A549 (cell line): ENCODE data around the gene EGLN2. TPM values are rescaled to one million over a fixed set of nuclear protein-coding genes. Genes with fewer than 3 reads are reported as not detected.

Experiments used
- ATAC-seq, 2 experiments: fragments of 200-7000 bp in 1 of 2; fragments of >200 bp in 1 of 2; cut with Nextera tagmentation in 1 of 2; cut with Tn5 transposase in 1 of 2; 3 replicates each; pipeline versions ENCODE4 v1.8.0 to v1.9.1; 2018 to 2020; ENCODE audit warnings: mild to moderate bottlenecking in 1 of 2, moderate library complexity in 1 of 2
- CTCF ChIA-PET: fragments of 300-600 bp; sonication (Branson Sonifier 250); formaldehyde crosslinking; extraction: SDS; loops from one replicate; lab custom pipeline; 2021; ENCODE audit warnings: antibody characterized with exemption, inconsistent platforms; lab: Yijun Ruan, JAX
- POLR2A ChIA-PET: fragments of 350-600 bp; formaldehyde crosslinking; extraction: SDS; loops from one replicate; lab custom pipeline; 2021; ENCODE audit warnings: antibody characterized with exemption, inconsistent platforms; lab: Yijun Ruan, JAX
- DNase-seq, 2 experiments: peaks; one replicate each; pipeline versions ENCODE4 v3.0.0 to v3.0.0-alpha.2; 2011 to 2016; ENCODE audit warnings: low read depth in 1 of 2, low spot score in 1 of 2
- FAIRE-seq: peaks from 2 replicates; lab custom pipeline; 2011; peaks lifted over from hg19 to GRCh38; lab: Jason Lieb, UNC
- H3K27ac ChIP-seq, 2 experiments: fragments of >200 bp; sonication (Bioruptor Twin); formaldehyde crosslinking; 3 replicates each; pipeline ENCODE4 v1.5.1; 2016 to 2017
- H3K4me1 ChIP-seq: fragments of >200 bp; sonication (Bioruptor Twin); formaldehyde crosslinking; 3 replicates; pipeline ENCODE4 v1.6.1; 2016
- H3K4me2 ChIP-seq: fragments of >200 bp; sonication (Bioruptor Twin); formaldehyde crosslinking; 3 replicates; pipeline ENCODE4 v1.6.1; 2016
- H3K4me3 ChIP-seq: fragments of >200 bp; sonication (Bioruptor Twin); formaldehyde crosslinking; 3 replicates; pipeline ENCODE4 v1.5.1; 2016
- H3K9me3 ChIP-seq: fragments of >200 bp; sonication (Bioruptor Twin); formaldehyde crosslinking; 3 replicates; pipeline ENCODE4 v1.6.1; 2016
- ATOH8 ChIP-seq: fragments of 250-450 bp; sonication (Bioruptor Pico); IDR thresholded peaks from 2 replicates; pipeline ENCODE4 v1.5.0; 2020; ENCODE audit warnings: low read depth, mild to moderate bottlenecking, moderate library complexity
- BCL3 ChIP-seq: fragments of >200 bp; sonication (Bioruptor Twin); formaldehyde crosslinking; IDR thresholded peaks from 3 replicates; pipeline ENCODE4 v1.6.1; 2016
- BHLHE40 ChIP-seq: IDR thresholded peaks from 2 replicates; pipeline ENCODE4 v1.6.1; 2012; ENCODE audit warnings: low read depth, low read length, inconsistent platforms
- CBX2 ChIP-seq: fragments of 200-600 bp; sonication (generic); IDR thresholded peaks from 2 replicates; pipeline ENCODE4 v1.6.1; 2016; ENCODE audit warnings: low read depth, mild to moderate bottlenecking, borderline replicate concordance
- CBX8 ChIP-seq: fragments of 200-600 bp; sonication (generic); IDR thresholded peaks from 2 replicates; pipeline ENCODE4 v1.6.1; 2016
- CHD2 ChIP-seq: fragments of 150-350 bp; IDR thresholded peaks from 2 replicates; pipeline ENCODE4 v1.6.1; 2014; ENCODE audit warnings: low read length; ENCODE audit not compliant: partially characterized antibody
- E2F6 ChIP-seq: IDR thresholded peaks from 2 replicates; pipeline ENCODE4 v1.6.1; 2012; ENCODE audit warnings: low read depth, borderline replicate concordance
- EHMT2 ChIP-seq: fragments of 200-600 bp; sonication (generic); IDR thresholded peaks from 2 replicates; pipeline ENCODE4 v1.6.1; 2016; ENCODE audit warnings: antibody characterized with exemption, low read depth, mild to moderate bottlenecking, moderate library complexity
- ELK1 ChIP-seq: fragments of 150-350 bp; IDR thresholded peaks from 2 replicates; pipeline ENCODE4 v1.6.1; 2014; ENCODE audit warnings: low read depth, mild to moderate bottlenecking, low read length
- EP300 ChIP-seq, 2 experiments: fragments of >200 bp; sonication (Bioruptor Twin); formaldehyde crosslinking; IDR thresholded peaks; 2 replicates in 1 of 2; 3 replicates in 1 of 2; pipeline ENCODE4 v1.6.1; 2016 to 2017
- GATA3 ChIP-seq: IDR thresholded peaks from 2 replicates; pipeline ENCODE4 v1.6.1; 2012; ENCODE audit warnings: borderline replicate concordance
- HDAC2 ChIP-seq: fragments of 200-600 bp; sonication (generic); IDR thresholded peaks from 2 replicates; pipeline ENCODE4 v1.6.1; 2016
- HES2 ChIP-seq: fragments of >200 bp; sonication (Bioruptor Twin); formaldehyde crosslinking; IDR thresholded peaks from 2 replicates; pipeline ENCODE4 v1.6.1; 2016
- HEYL ChIP-seq: fragments of 250-450 bp; sonication (Bioruptor Pico); IDR thresholded peaks from 2 replicates; pipeline ENCODE4 v1.8.0; 2021; ENCODE audit warnings: mild to moderate bottlenecking, moderate library complexity
- HMGXB4 ChIP-seq: fragments of 250-450 bp; sonication (Bioruptor Pico); IDR thresholded peaks from 2 replicates; pipeline ENCODE4 v1.5.0; 2021; ENCODE audit warnings: mild to moderate bottlenecking, moderate library complexity, borderline replicate concordance
- HOXB5 ChIP-seq: fragments of 250-450 bp; sonication (Bioruptor Pico); IDR thresholded peaks from 2 replicates; pipeline ENCODE4 v1.5.0; 2020; ENCODE audit warnings: mild to moderate bottlenecking, moderate library complexity
- JUNB ChIP-seq: fragments of >200 bp; sonication (Bioruptor Twin); formaldehyde crosslinking; IDR thresholded peaks from 2 replicates; pipeline ENCODE4 v1.6.1; 2016
- KDM1A ChIP-seq: fragments of 200-600 bp; sonication (generic); IDR thresholded peaks from 2 replicates; pipeline ENCODE4 v1.6.1; 2016; ENCODE audit warnings: low read depth, mild to moderate bottlenecking
- NFE2L2 ChIP-seq: fragments of 150-350 bp; conservative IDR thresholded peaks from 2 replicates; pipeline ENCODE4 v1.6.1; 2014; ENCODE audit warnings: low read length
- NPAS2 ChIP-seq: fragments of 250-450 bp; sonication (Bioruptor Pico); IDR thresholded peaks from 2 replicates; pipeline ENCODE4 v1.8.0; 2022; ENCODE audit warnings: mild to moderate bottlenecking, moderate library complexity, borderline replicate concordance
- NR3C1 ChIP-seq: fragments of >200 bp; sonication (Bioruptor Twin); formaldehyde crosslinking; IDR thresholded peaks from 3 replicates; pipeline ENCODE4 v1.6.1; 2017
- PBX3 ChIP-seq: IDR thresholded peaks from 2 replicates; pipeline ENCODE4 v1.6.1; 2012
- POLR2A ChIP-seq: IDR thresholded peaks from 2 replicates; pipeline ENCODE4 v1.6.1; 2012; ENCODE audit warnings: mild to moderate bottlenecking, low read length
- POLR2AphosphoS2 ChIP-seq: conservative IDR thresholded peaks from 2 replicates; pipeline ENCODE4 v1.6.1; 2012; ENCODE audit warnings: low read length, improper control_type of control experiment, inconsistent platforms
- RARB ChIP-seq: fragments of 250-450 bp; sonication (Bioruptor Pico); IDR thresholded peaks from 2 replicates; pipeline ENCODE4 v1.8.0; 2021; ENCODE audit warnings: mild to moderate bottlenecking, moderate library complexity
- RFX5 ChIP-seq: fragments of 450-650 bp; IDR thresholded peaks from 2 replicates; pipeline ENCODE4 v1.7.1; 2014; ENCODE audit warnings: antibody characterized with exemption, mild to moderate bottlenecking, moderate library complexity
- RNF2 ChIP-seq: fragments of 200-600 bp; sonication (generic); IDR thresholded peaks from 2 replicates; pipeline ENCODE4 v1.6.1; 2016; ENCODE audit warnings: low read depth, mild to moderate bottlenecking, antibody characterized with exemption, moderate library complexity, borderline replicate concordance
- SREBF2 ChIP-seq: fragments of 450-650 bp; IDR thresholded peaks from 2 replicates; pipeline ENCODE4 v1.6.1; 2014; ENCODE audit warnings: mild to moderate bottlenecking, moderate library complexity
- TFCP2L1 ChIP-seq: fragments of 250-450 bp; sonication (Bioruptor Pico); IDR thresholded peaks from 2 replicates; pipeline ENCODE4 v1.5.0; 2021; ENCODE audit warnings: mild to moderate bottlenecking
- TP53 ChIP-seq: fragments of 250-450 bp; sonication (Bioruptor Pico); IDR thresholded peaks from 2 replicates; pipeline ENCODE4 v1.5.0; 2021; ENCODE audit warnings: mild to moderate bottlenecking, moderate library complexity
- ZC3H11A ChIP-seq: fragments of 450-650 bp; IDR thresholded peaks from 2 replicates; pipeline ENCODE4 v1.6.1; 2014; ENCODE audit warnings: antibody characterized with exemption, mild to moderate bottlenecking
- ZFP36 ChIP-seq: fragments of 450-650 bp; IDR thresholded peaks from 2 replicates; pipeline ENCODE4 v1.6.1; 2014; ENCODE audit warnings: borderline replicate concordance; ENCODE audit not compliant: partially characterized antibody
- ZNF302 ChIP-seq: fragments of 250-450 bp; sonication (Bioruptor Pico); IDR thresholded peaks from 2 replicates; pipeline ENCODE4 v1.9.0; 2021; ENCODE audit warnings: inconsistent platforms, mild to moderate bottlenecking, moderate library complexity
- ZSCAN20 ChIP-seq: fragments of 250-450 bp; sonication (Bioruptor Pico); IDR thresholded peaks from 2 replicates; pipeline ENCODE4 v1.8.0; 2022; ENCODE audit warnings: mild to moderate bottlenecking, moderate library complexity
- WGBS: methylation state at CpG from one replicate; pipeline ENCODE4 v1.1.6; 2017; ENCODE audit errors: missing lambda C conversion rate; 5-methylcytosine and 5-hydroxymethylcytosine counted together
- polyA minus RNA-seq: library from RNA; depleted of rRNA, polyadenylated mRNA; stranded (reverse); fragments of >200 nt; gene quantifications from 2 replicates; pipeline ENCODE4 v1.2.3, GENCODE V29; 2011; rRNA and poly(A)+ RNA removed
- polyA plus RNA-seq, 4 experiments: library from polyadenylated mRNA; depleted of rRNA in 3 of 4; stranded (reverse); fragments of >200 nt; fragmentation: RNase III in 1 of 4; extraction: RNeasy Plus Mini Kit Qiagen cat#74134 plus additional on column Dnase treatment in 1 of 4; gene quantifications; 2 replicates in 3 of 4; 3 replicates in 1 of 4; pipeline ENCODE4 v1.2.3, GENCODE V29; 2011 to 2017

Gene EGLN2
- polyA plus RNA-seq (2011; rRNA removed), result 34.7 and 45.5 TPM in 2 replicates
- 107 and 141 TPM in 2 replicates for polyA plus RNA-seq (2012; cell fraction: cytosol; rRNA removed)
- 199 and 212 TPM in 2 replicates for polyA plus RNA-seq (2012; cell fraction: nucleus; rRNA removed)
- 79.2 to 81.4 TPM (median 80.3 TPM) in 3 replicates for polyA plus RNA-seq (2017; fragmentation: RNase III; extraction: RNeasy Plus Mini Kit Qiagen cat#74134 plus additional on column Dnase treatment)
- 72.7 and 78.7 TPM in 2 replicates for polyA minus RNA-seq

GRCh38 chr19:40798683-40799557 lies at the start of gene EGLN2:
Gene EGLN2 (plus strand): TSS chr19:40799191. CDS start chr19:40800573, 1,382 bp downstream.
- Histone ChIP-seq H3K4me3 (peak within 1 kb of the TSS; percentile 84), H3K9me3 (no peaks in the 10 kb centered on the region), H3K27ac (peak within 1 kb of the TSS; percentile 95 to 96), H3K4me2 (peak within 1 kb of the TSS; percentile 96), H3K4me1 (peaks cover 47% of the 10 kb centered on the region)
- POLR2A ChIA-PET, result interaction anchor here (0.6 to 2.3 kb wide), 22 partner anchors 9 to 465 kb away, joined by 3 to 76 read pairs (median 4); partner anchors contain the start of genes ACTMAP, C19orf47, COQ8B and HNRNPUL1
- WGBS, result 2% methylated on average over 59 of the region's 110 CpGs
- FAIRE-seq, result peak; percentile 95
- DNase-seq, result peak; percentile 99 to 100
- peak; percentile 86 to 92 for ATAC-seq
- CTCF ChIA-PET, result interaction anchor here (0.6 to 15.7 kb wide), 35 partner anchors 8 to 467 kb away, joined by 3 to 162 read pairs (median 5); partner anchors contain the start of genes ACTMAP, COQ8B, RAB4B and SNRPA
- TF ChIP-seq ATOH8 (CRISPR knock-in tag), result no peak
- TF ChIP-seq RARB, result no peak
- TF ChIP-seq NR3C1, result no peak
- TF ChIP-seq ZNF302, result no peak
- no peak for TF ChIP-seq KDM1A
- peak; percentile 62; the same call in 2 of the 3 replicates for TF ChIP-seq BCL3
- TF ChIP-seq PBX3, result peak; percentile 64; the same call in 1 of the 2 replicates
- no peak for TF ChIP-seq NPAS2
- no peak for TF ChIP-seq ZFP36
- TF ChIP-seq SREBF2, result no peak
- no peak for TF ChIP-seq HOXB5 (CRISPR knock-in tag)
- no peak for TF ChIP-seq CBX2
- TF ChIP-seq RFX5, result peak; percentile 79; the same call in 1 of the 2 replicates
- TF ChIP-seq E2F6, result peak; percentile 10; the same call in 1 of the 2 replicates
- TF ChIP-seq ZSCAN20 (CRISPR knock-in tag), result no peak
- no peak for TF ChIP-seq CBX8
- no peak for TF ChIP-seq EHMT2
- no peak for TF ChIP-seq HMGXB4 (CRISPR knock-in tag)
- TF ChIP-seq RNF2, result no peak
- TF ChIP-seq HEYL (CRISPR knock-in tag), result no peak
- TF ChIP-seq POLR2A, result peak; percentile 81
- TF ChIP-seq BHLHE40, result peak; percentile 90
- TF ChIP-seq ELK1, result no peak
- no peak for TF ChIP-seq POLR2AphosphoS2
- no peak for TF ChIP-seq NFE2L2
- TF ChIP-seq CHD2, result peak; percentile 59
- no peak for TF ChIP-seq TFCP2L1
- no peak for TF ChIP-seq TP53
- no peak for TF ChIP-seq HDAC2
- peak in 1 of 2 experiments; percentile 32; a peak in 1 of 5 replicates for TF ChIP-seq EP300 (IDR thresholded peaks at IDR 0.05)
- no peak for TF ChIP-seq GATA3
- no peak for TF ChIP-seq ZC3H11A
- TF ChIP-seq HES2, result no peak
- TF ChIP-seq JUNB, result no peak
